Measurements from ENCODE around the gene LGALS9. TPM values are rescaled to one million over a fixed set of nuclear protein-coding genes. Genes with fewer than 3 reads are reported as not detected.
"Not testable (repeated sequence)": the region's sequence is repeated elsewhere in the genome, so short reads cannot be mapped to it uniquely, and the experiment has no call there.

Gene LGALS9
- total RNA-seq, 1 donor from 2014 or later: 185 TPM

DNA sequence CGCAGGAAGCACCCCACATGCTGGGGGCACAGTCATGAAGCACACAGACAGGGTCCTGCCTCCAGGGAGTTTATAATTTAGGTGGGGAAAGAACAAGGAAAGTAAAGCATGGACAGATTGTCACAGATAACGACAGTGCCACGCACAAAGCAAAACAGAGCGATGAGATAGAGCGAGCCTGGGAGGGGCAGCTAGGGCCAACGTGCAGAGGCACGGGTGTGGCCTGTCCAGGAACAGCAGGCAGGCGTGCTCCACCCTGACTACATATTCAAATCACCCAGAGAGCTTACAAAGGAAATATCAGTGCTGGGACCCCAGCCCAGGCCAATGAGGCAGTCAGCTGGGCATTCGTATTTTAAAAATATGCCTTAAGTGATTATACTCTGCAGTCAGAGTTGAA is 16.8 kb downstream of the LGALS9 start:
- no peaks in the 10 kb centered on the region for H3K27me3 ChIP-seq
- H3K36me3 ChIP-seq: no peaks in the 10 kb centered on the region
- intact Hi-C loops (cut with DNase I): no loop called here
- H3K27ac ChIP-seq: no peak overlapping the region
- H3K4me1 ChIP-seq: peaks cover 9% of the 10 kb centered on the region
- TF ChIP-seq, protein P1, sequence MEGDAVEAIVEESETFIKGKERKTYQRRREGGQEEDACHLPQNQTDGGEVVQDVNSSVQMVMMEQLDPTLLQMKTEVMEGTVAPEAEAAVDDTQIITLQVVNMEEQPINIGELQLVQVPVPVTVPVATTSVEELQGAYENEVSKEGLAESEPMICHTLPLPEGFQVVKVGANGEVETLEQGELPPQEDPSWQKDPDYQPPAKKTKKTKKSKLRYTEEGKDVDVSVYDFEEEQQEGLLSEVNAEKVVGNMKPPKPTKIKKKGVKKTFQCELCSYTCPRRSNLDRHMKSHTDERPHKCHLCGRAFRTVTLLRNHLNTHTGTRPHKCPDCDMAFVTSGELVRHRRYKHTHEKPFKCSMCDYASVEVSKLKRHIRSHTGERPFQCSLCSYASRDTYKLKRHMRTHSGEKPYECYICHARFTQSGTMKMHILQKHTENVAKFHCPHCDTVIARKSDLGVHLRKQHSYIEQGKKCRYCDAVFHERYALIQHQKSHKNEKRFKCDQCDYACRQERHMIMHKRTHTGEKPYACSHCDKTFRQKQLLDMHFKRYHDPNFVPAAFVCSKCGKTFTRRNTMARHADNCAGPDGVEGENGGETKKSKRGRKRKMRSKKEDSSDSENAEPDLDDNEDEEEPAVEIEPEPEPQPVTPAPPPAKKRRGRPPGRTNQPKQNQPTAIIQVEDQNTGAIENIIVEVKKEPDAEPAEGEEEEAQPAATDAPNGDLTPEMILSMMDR (IDR thresholded peaks at IDR 0.05): no peak
- no peak overlapping the region for H3K4me3 ChIP-seq
- DNase-seq: no peak
- H3K9me3 ChIP-seq: no peaks in the 10 kb centered on the region
- no peak for ATAC-seq

DNA sequence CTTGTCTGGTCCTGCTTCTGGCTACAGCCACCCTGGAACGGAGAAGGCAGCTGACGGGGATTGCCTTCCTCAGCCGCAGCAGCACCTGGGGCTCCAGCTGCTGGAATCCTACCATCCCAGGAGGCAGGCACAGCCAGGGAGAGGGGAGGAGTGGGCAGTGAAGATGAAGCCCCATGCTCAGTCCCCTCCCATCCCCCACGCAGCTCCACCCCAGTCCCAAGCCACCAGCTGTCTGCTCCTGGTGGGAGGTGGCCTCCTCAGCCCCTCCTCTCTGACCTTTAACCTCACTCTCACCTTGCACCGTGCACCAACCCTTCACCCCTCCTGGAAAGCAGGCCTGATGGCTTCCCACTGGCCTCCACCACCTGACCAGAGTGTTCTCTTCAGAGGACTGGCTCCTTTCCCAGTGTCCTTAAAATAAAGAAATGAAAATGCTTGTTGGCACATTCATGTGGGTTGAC is 18.2 kb downstream of the LGALS9 start:
- H3K9me3 ChIP-seq; H3K27me3 ChIP-seq; H3K27ac ChIP-seq; H3K36me3 ChIP-seq; ATAC-seq; H3K4me1 ChIP-seq; H3K4me3 ChIP-seq; intact Hi-C loops (cut with DNase I); DNase-seq: not testable (repeated sequence)

DNA sequence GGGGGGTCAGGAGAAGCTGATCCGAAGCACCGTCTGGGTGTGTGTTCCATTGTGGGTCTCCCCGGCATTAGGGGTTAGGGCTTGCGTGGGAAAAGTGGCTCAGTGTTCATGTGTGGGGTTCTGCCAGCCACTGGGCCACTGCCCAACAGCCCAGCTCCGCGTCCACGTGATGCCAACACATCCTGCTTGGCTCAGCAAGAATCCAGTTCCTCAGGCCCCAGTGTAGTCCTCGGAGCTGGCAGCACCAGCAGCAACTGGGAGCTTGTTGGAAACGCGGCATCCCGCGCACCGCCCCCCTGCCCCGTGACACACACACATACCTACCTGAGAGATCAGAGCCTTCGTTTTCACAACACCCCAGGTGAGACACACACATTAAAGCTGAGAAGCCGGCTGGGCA is 18.9 kb downstream of the LGALS9 start:
- Histone ChIP-seq H3K4me1 (peaks cover under 1% of the 10 kb centered on the region), H3K27ac (no peak overlapping the region), H3K27me3 (no peaks in the 10 kb centered on the region), H3K9me3 (no peaks in the 10 kb centered on the region), H3K36me3 (no peaks in the 10 kb centered on the region), H3K4me3 (no peak overlapping the region)
- DNase-seq (no peak), ATAC-seq (peak; percentile 38)
- TF ChIP-seq, protein P1 (IDR thresholded peaks at IDR 0.05): no peak
- intact Hi-C loops (cut with DNase I): no loop called here

DNA sequence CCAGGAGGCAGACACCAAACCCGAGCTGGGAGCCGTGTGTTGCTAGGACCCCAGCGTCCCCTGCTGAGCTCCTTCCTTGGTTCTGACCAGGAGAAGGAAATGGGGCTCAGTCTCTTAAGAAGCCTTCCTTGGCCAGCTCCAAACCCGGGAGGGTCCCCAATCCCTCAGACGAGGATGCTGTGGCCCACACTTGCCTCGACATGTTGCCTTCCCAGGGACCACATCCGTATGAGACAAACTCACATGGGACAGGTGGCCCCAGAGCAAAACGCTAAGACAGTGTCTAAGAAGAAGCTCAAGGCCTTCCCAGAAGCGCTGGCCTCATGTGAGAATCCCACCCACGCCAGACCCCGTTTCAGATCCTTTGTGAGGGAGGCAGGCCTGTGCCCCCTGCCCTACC is 19.8 kb downstream of the LGALS9 start:
- no peak overlapping the region for H3K27ac ChIP-seq
- ATAC-seq: no peak
- TF ChIP-seq, protein P1 (IDR thresholded peaks at IDR 0.05): no peak
- H3K36me3 ChIP-seq: no peaks in the 10 kb centered on the region
- no peak overlapping the region for H3K4me3 ChIP-seq
- H3K27me3 ChIP-seq: no peaks in the 10 kb centered on the region
- DNase-seq: no peak
- intact Hi-C loops (cut with DNase I): no loop called here
- H3K4me1 ChIP-seq: no peaks in the 10 kb centered on the region
- no peaks in the 10 kb centered on the region for H3K9me3 ChIP-seq

DNA sequence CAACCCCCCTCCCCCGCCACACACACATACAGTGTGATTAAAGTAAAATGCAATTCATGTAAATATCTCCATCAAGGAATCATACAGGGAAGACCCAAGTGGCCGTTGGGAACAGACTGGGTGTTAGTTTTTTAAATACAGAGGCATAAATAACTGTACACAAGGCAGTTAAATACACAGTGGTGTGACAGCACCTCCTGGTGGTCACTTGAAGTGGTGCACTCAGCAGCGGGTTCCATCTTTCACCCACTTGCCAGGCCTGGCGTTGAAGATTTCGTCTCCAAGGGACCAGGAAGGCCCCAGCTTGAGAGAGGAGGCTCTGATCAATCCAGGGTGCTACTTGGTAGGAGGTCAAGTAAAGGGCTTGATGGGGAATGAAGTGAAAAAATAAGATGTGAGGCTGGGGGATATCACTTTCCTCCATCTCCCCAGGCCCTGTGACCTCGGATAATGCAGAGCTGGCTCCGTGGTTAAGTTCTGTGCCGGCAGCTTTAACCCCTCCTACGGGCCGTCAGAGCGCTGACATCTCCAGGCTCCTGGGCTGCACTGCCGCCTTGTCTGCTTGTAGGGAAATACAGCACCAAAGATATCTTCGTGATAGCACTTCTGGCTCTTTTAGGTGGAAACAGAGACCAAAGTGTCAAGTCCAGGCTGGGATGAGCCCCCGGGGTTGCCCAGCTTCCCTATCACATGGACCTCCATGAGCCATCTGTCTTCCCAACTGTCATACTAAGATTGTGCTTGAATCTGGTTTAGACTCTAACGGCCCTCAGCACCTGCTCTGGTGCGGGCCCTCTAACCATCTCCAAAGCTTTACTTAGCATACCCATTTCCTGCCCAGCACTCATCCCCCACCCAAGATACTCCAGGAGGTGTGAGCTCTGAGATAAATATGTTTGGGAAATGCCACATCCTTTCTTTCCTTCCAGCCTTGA is 20.7 kb downstream of the LGALS9 start:
- DNase-seq (no peak), ATAC-seq (peak; percentile 76)
- H3K27me3 ChIP-seq: no peaks in the 10 kb centered on the region
- H3K4me1 ChIP-seq: no peaks in the 10 kb centered on the region
- TF ChIP-seq, protein P1 (IDR thresholded peaks at IDR 0.05): peak; percentile 92
- no peaks in the 10 kb centered on the region for H3K9me3 ChIP-seq
- no peak overlapping the region for H3K27ac ChIP-seq
- no peaks in the 10 kb centered on the region for H3K36me3 ChIP-seq
- H3K4me3 ChIP-seq: no peak overlapping the region
- intact Hi-C loops (cut with DNase I): loop anchor here (1.0 kb wide), 1 partner anchor 48 kb away; no protein-coding TSS in a partner anchor

DNA sequence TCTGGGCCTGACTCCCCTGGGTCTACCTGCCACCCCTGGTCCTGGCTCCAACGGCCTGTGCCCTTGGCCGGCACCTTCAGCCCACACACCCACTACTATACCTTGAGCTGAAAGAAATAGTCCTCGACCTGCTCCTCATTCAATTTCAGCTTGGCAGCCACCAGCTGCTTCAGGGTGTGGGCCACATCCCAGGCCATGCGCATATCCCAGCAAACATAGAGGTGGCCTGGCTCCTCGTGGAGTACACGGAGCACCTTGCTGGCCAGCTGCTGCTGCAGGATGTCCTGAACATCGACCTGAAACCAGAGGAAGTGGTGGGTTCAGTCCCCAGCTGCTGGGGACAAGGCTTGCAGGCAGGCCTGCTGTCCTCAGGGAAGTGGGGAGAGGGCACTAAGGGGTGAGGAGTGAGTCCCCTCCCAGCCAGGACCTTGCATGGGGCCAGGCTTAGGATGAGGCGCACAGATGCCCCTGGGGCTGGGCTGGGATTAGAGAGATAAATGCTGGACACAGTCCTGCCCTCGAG is 22.5 kb downstream of the LGALS9 start:
- H3K27me3 ChIP-seq; H3K4me1 ChIP-seq; intact Hi-C loops (cut with DNase I); DNase-seq; H3K9me3 ChIP-seq; H3K36me3 ChIP-seq; ATAC-seq; H3K4me3 ChIP-seq; H3K27ac ChIP-seq: not testable (repeated sequence)
